Spleen (tissue), 7 donors: ENCODE results near the gene SCRN1.

Source experiments
- CTCF ChIP-seq, 11 experiments: fragments of 200-600 bp in 7 of 11; fragments of 450-650 bp in 4 of 11; sonication (generic) in 4 of 11; IDR thresholded peaks in 8 of 11; conservative IDR thresholded peaks in 3 of 11; 1 replicate in 7 of 11; 2 replicates in 4 of 11; pipeline versions ENCODE4 v1.4.0 to v1.8.0; 2016 to 2021; ENCODE audit warnings: antibody characterized with exemption in 11 of 11, inconsistent platforms in 4 of 11, mild to moderate bottlenecking in 1 of 11
- POLR2A ChIP-seq, 3 donors: fragments of 450-650 bp; IDR thresholded peaks; one replicate each; pipeline ENCODE4 v1.5.1; 2017; ENCODE audit warnings: antibody characterized with exemption in 3 of 3, mild to moderate bottlenecking in 1 of 3
- donor health status: DM: no; HTN: no; CAD: no; lungs with moderate emphysema.
- donor health status: DM: no; HTN: no; CAD: no.
- donor health status: DM: no; HTN: no; CAD: no.

- TF ChIP-seq CTCF (IDR thresholded peaks at IDR 0.05 in 8 of 11, conservative IDR thresholded peaks at IDR 0.05 in 3 of 11) = no peak
- no peak for TF ChIP-seq POLR2A (IDR thresholded peaks at IDR 0.05)
Measured at GRCh38 chr7:29972315-29972669, 17.3 kb downstream of the SCRN1 start.
